Esophagus muscularis mucosa (tissue), 4 donors: ENCODE data around the gene OLFML3.

Experiments
- EP300 ChIP-seq: sonication (generic); formaldehyde crosslinking; IDR thresholded peaks from one replicate; pipeline ENCODE4 v1.6.1; 2017; ENCODE audit warnings: antibody characterized with exemption
- POLR2A ChIP-seq: fragments of 450-650 bp; IDR thresholded peaks from one replicate; pipeline ENCODE4 v1.6.1; 2017; ENCODE audit warnings: antibody characterized with exemption, moderate library complexity, mild to moderate bottlenecking, low read depth
- POLR2AphosphoS5 ChIP-seq, 2 donors: sonication (generic); formaldehyde crosslinking; IDR thresholded peaks; one replicate each; pipeline ENCODE4 v1.6.1; 2017; ENCODE audit warnings: antibody characterized with exemption in 2 of 2
- TF ChIP-seq, protein P1 (sequence below), 3 experiments: fragments of 200-600 bp in 2 of 3; fragments of 450-650 bp in 1 of 3; sonication (generic) in 2 of 3; IDR thresholded peaks; one replicate each; pipeline ENCODE4 v1.5.1; 2017 to 2019; ENCODE audit warnings: antibody characterized with exemption in 3 of 3, mild to moderate bottlenecking in 2 of 3, moderate library complexity in 1 of 3

DNA sequence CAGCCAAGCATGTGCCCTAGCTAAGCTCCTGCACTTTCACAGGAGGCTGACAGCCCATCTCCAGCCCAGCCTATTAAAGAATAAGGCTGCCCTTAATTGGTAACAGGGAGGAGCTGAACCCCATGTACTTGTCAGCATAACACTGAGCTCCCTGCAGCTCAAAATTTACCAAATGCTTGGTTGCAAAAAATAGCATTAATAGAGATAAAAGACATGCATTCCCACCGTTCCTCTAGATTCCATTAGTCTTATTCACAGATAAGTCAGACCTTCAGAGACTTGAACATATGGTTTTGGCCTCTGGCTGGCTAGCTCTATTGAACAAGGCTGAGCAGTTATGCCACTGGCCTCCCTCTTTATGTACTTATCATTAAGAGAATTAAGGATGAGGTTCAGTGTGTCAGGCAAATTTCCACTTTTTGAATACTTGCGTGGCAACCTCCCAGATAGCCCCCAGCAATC, 29.2 kb downstream of the OLFML3 start:
- TF ChIP-seq POLR2AphosphoS5 (IDR thresholded peaks at IDR 0.05) (no peak), EP300 (no peak), POLR2A (no peak)
- TF ChIP-seq, protein P1, sequence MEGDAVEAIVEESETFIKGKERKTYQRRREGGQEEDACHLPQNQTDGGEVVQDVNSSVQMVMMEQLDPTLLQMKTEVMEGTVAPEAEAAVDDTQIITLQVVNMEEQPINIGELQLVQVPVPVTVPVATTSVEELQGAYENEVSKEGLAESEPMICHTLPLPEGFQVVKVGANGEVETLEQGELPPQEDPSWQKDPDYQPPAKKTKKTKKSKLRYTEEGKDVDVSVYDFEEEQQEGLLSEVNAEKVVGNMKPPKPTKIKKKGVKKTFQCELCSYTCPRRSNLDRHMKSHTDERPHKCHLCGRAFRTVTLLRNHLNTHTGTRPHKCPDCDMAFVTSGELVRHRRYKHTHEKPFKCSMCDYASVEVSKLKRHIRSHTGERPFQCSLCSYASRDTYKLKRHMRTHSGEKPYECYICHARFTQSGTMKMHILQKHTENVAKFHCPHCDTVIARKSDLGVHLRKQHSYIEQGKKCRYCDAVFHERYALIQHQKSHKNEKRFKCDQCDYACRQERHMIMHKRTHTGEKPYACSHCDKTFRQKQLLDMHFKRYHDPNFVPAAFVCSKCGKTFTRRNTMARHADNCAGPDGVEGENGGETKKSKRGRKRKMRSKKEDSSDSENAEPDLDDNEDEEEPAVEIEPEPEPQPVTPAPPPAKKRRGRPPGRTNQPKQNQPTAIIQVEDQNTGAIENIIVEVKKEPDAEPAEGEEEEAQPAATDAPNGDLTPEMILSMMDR (IDR thresholded peaks at IDR 0.05): no peak
